ENCODE measurements around the gene MLX.

MLX gene

GRCh38 chr17:42566883-42567573 is at the start of gene MLX:
Gene MLX, plus strand, starts transcription at chr17:42567100. Its CDS starts 25 bp downstream, at chr17:42567125.
- peak; percentile 95 for DNase-seq

- DNase-seq: peak; percentile 41
Observed at GRCh38 chr17:42517516-42517915, 49.4 kb upstream of the MLX start.

- DNase-seq: no peak
Observed at GRCh38 chr17:42518046-42518754, 48.7 kb upstream of the MLX start.

- no peak for DNase-seq
Observed at GRCh38 chr17:42518755-42519545, 48.0 kb upstream of the MLX start.

- no peak for DNase-seq
Observed at GRCh38 chr17:42519546-42520491, 47.1 kb upstream of the MLX start.

- DNase-seq: no peak
Observed at GRCh38 chr17:42520540-42520951, 46.4 kb upstream of the MLX start.

GRCh38 chr17:42521036-42521435 is 45.9 kb upstream of the MLX start:
- no peak for DNase-seq

GRCh38 chr17:42521666-42522262 is 45.1 kb upstream of the MLX start:
- DNase-seq: no peak

GRCh38 chr17:42522263-42522790 is 44.6 kb upstream of the MLX start:
- DNase-seq: no peak

- DNase-seq: no peak
Observed at GRCh38 chr17:42522798-42523278, 44.1 kb upstream of the MLX start.

- DNase-seq: no peak
Observed at GRCh38 chr17:42525221-42525620, 41.7 kb upstream of the MLX start.

GRCh38 chr17:42526031-42526444 is 40.9 kb upstream of the MLX start:
- no peak for DNase-seq

GRCh38 chr17:42527932-42528331 is 39.0 kb upstream of the MLX start:
- no peak for DNase-seq

- DNase-seq: no peak
Observed at GRCh38 chr17:42529061-42529460, 37.8 kb upstream of the MLX start.

GRCh38 chr17:42530952-42531454 is 35.9 kb upstream of the MLX start:
- DNase-seq: peak; percentile 50

- peak; percentile 47 for DNase-seq
Observed at GRCh38 chr17:42531455-42532354, 35.2 kb upstream of the MLX start.

GRCh38 chr17:42535155-42536047 is 31.5 kb upstream of the MLX start:
- DNase-seq: peak; percentile 40

- DNase-seq: peak; percentile 78
Observed at GRCh38 chr17:42536048-42536371, 30.9 kb upstream of the MLX start, which contains the start of gene NAGLU. Gene NAGLU, plus strand, starts transcription at chr17:42536241. Its CDS starts 32 bp downstream, at chr17:42536273.
